Subcutaneous abdominal adipose tissue (tissue), 5 donors: ENCODE measurements around the gene ANKRD22.
"Not testable (repeated sequence)": the region's sequence is repeated elsewhere in the genome, so short reads cannot be mapped to it uniquely, and the experiment has no call there.

Source experiments
- H3K27ac ChIP-seq: one replicate; pipeline ENCODE4 v1.7.0; 2013; ENCODE audit warnings: low read depth, mild to moderate bottlenecking, inconsistent platforms, low read length, moderate library complexity
- H3K27me3 ChIP-seq, 5 donors: one replicate each; pipeline ENCODE4 v1.7.0; 2013; ENCODE audit warnings: low read length in 5 of 5, inconsistent platforms in 1 of 5; ENCODE audit not compliant: control insufficient read depth in 5 of 5, insufficient read depth in 4 of 5
- H3K36me3 ChIP-seq, 5 donors: one replicate each; pipeline ENCODE4 v1.7.0; 2013; ENCODE audit warnings: low read length in 5 of 5; ENCODE audit not compliant: control insufficient read depth in 5 of 5, insufficient read depth in 5 of 5
- H3K4me1 ChIP-seq, 5 donors: one replicate each; pipeline ENCODE4 v1.7.0; 2013; ENCODE audit warnings: low read length in 5 of 5, mild to moderate bottlenecking in 3 of 5, moderate library complexity in 1 of 5; ENCODE audit not compliant: control insufficient read depth in 5 of 5, insufficient read depth in 5 of 5
- H3K4me3 ChIP-seq, 5 donors: one replicate each; pipeline ENCODE4 v1.7.0; 2013; ENCODE audit warnings: low read length in 5 of 5, low read depth in 1 of 5
- H3K9ac ChIP-seq, 5 donors: one replicate each; pipeline ENCODE4 v1.7.0; 2013; ENCODE audit warnings: low read length in 5 of 5, mild to moderate bottlenecking in 4 of 5, moderate library complexity in 3 of 5
- H3K9me3 ChIP-seq, 5 donors: one replicate each; pipeline ENCODE4 v1.7.0; 2013; ENCODE audit warnings: low read length in 5 of 5; ENCODE audit not compliant: control insufficient read depth in 5 of 5
- donor health status: healthy.
- donor health status: healthy.
- donor health status: healthy.
- donor health status: healthy.
- donor health status: healthy.

ANKRD22 gene

DNA sequence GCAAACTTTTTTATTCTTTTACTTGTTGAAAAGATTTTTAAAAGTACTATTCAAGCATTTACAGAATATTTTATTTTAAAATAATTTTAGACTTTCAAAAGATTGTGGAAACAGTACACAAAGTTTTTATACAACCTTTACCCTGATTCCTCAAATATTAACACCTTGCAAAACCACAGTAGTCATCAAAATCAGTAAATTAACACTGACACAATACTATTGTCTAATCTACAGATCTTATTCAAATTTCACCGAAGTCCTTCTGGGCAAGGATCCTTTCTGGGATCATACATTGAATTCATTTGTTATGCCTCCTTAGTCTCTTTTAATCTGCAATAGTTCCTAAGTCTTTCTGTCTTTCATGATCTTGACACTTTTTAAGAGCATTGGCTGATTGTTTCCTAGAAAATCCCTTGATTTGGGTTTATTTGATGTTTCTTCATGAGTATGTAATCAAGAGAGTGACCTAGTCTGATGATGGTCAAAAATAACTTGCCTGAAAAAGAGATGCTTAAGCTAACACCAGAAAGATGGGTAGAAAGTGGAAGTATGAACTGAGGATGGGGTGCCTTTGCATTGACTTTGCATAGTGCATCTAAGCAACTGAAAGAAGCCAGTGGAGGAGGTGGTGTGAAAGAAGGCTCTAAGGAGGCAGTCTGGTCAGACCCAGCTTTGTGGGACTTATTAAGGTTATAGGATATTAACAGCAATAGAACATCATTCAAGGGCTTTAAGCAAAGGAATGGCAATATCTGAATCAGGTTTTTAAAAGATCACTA lies 38.1 kb upstream of the ANKRD22 start:
- no peak overlapping the region for H3K9ac ChIP-seq
- H3K36me3 ChIP-seq: no peaks in the 10 kb centered on the region
- H3K4me1 ChIP-seq: peaks cover 4 to 25% (median 10%) of the 10 kb centered on the region in 5 donors
- H3K9me3 ChIP-seq: no peaks in the 10 kb centered on the region
- no peak overlapping the region for H3K27ac ChIP-seq
- no peak overlapping the region for H3K4me3 ChIP-seq
- H3K27me3 ChIP-seq: no peaks in the 10 kb centered on the region

DNA sequence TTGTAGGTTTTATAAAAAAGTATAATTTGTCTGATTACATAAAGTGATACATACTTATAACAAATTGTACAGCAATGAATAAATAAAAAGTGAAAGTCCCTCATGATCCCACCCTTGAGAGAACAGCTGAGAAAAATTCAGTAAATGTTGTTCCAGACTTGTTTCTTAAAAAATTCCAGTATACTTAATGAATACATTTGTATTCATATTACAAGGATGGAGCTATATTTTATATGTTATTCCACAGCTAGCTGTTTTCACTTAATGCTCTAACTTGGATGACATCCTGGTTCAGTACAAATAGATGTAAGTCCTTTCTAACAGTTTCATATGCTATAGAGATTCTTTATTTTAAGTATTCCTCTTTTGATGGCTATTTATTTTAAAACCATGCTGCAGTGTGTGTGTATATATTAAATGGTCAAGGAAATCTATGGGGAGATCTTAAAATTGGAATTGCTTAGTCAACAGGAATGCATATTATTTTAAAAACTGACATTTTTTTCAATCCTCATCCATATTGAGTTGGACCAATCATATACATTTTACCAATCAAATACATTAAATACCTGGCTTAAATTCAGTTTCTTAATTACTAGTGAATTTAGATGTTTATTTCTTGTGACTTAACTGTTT lies 37.3 kb upstream of the ANKRD22 start:
- Histone ChIP-seq H3K36me3 (no peaks in the 10 kb centered on the region), H3K9ac (no peak overlapping the region), H3K27me3 (no peaks in the 10 kb centered on the region), H3K4me3 (no peak overlapping the region), H3K9me3 (no peaks in the 10 kb centered on the region), H3K4me1 (peaks cover under 1 to 21% (median 11%) of the 10 kb centered on the region in 5 donors), H3K27ac (peak overlapping the region; percentile 19)

DNA sequence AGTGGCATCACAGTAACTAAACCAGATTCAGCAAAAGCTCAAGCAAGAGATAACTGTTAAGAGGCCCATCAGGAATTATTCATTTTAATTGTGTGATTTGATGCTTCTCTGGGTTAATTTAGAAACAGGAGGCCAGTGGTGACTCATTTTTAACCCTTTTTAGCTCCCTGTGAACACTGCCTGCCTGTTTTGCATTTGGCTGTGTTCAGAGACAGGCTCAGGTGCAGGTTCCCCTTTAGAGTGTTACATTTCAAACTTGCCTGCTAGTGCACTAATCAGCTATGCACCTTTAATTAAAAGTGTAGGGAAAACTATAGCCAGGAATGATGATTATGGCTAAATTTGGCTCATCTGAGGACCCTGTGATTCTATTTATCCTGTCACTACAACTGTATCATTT lies 34.9 kb upstream of the ANKRD22 start:
- Histone ChIP-seq H3K27ac (no peak overlapping the region), H3K36me3 (no peaks in the 10 kb centered on the region), H3K9me3 (no peaks in the 10 kb centered on the region), H3K4me3 (no peak overlapping the region), H3K4me1 (peaks cover 4 to 22% (median 20%) of the 10 kb centered on the region in 5 donors), H3K27me3 (no peaks in the 10 kb centered on the region), H3K9ac (no peak overlapping the region)

DNA sequence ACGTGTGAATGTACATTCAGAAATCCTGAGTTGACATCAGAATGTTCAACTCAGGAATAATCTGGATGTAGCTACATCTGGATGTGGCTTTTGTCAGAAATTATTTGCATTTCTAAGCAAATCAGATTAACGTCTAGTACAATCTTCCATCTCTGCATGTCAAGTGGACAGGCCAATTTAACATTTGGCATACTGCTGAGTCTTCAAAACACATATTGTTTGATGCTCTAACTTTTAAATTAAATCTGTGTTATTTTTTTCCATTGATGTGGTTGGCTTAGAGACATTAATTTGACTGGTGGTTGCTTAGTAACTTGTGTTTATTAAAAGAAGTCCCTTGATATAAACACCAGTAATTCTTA lies 31.8 kb upstream of the ANKRD22 start:
- Histone ChIP-seq H3K9ac (no peak overlapping the region), H3K9me3 (no peaks in the 10 kb centered on the region), H3K4me3 (no peak overlapping the region), H3K27me3 (no peaks in the 10 kb centered on the region), H3K27ac (peak overlapping the region; percentile 93), H3K36me3 (no peaks in the 10 kb centered on the region), H3K4me1 (peaks cover 4 to 42% (median 36%) of the 10 kb centered on the region in 5 donors)

DNA sequence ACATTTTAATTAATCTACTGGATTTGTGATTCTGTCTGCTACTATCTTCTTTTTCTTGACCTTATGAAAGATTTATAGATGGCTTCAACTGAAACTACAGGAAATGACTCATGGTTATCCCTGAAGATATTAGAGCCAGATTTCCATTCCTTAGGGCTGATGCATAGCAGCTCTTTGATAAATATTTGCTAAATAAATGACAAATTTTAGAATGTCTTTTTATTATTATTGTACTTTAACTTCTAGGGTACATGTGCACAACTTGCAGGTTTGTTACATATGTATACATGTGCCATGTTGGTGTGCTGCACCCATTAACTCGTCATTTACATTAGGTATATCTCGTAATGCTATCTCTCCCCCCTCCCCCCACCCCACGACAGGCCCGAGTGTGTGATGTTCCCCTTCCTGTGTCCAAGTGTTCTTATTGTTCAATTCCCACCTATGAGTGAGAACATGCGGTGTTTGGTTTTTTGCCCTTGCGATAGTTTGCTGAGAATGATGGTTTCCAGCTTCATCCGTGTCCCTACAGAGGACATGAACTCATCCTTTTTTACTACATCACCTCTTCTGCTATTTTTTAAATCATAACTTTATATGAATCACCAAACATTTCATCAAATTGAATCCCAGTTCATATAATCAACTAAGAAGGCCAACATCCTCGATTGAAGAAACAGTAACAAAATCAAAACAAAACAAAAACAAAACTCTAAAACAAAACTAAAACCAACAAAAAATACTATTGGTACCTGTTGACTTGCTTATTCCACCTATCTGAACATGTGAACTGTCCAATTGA lies 31.2 kb upstream of the ANKRD22 start:
- Histone ChIP-seq H3K4me1 (peaks cover 4 to 39% (median 34%) of the 10 kb centered on the region in 5 donors), H3K27ac (peak overlapping the region; percentile 93)
- not testable (repeated sequence) for H3K9ac ChIP-seq, H3K36me3 ChIP-seq, H3K9me3 ChIP-seq, H3K4me3 ChIP-seq, H3K27me3 ChIP-seq

DNA sequence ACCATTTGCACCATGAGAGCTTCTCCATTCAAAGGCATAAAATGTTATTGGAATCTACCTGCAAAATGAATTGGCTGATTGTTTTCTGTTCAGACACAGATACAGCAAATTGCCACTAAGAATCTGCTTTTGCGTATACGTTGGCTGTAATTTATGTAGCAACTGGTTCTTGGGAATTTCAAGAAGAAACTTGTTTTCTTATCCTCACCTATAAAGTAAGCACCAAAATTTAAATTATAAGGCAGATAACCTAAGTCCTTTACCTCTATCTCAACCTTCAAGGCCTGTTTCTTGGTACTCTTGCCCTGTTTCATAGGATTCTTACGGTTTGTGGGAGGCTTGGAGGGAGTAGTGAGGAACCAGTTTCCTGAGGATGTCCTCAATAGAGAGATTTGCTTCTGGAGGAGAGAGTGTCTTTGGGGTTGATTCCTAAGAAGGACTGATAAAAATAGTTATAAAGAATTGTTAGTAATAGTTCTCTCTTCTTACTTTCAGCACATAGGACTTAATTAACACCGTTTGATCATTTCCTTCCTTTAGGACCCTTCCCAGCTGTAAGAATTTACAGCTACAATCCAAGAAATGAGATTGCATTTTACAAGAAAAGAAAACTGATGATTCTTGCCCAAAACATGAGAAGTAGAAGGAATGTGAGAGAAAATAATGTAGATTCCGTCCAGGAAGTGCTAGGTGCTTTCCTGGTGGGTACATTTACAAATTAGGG lies 30.4 kb upstream of the ANKRD22 start:
- H3K4me1 ChIP-seq: peaks cover 4 to 39% (median 34%) of the 10 kb centered on the region in 5 donors
- no peaks in the 10 kb centered on the region for H3K9me3 ChIP-seq
- peak overlapping the region in 4 of 5 donors; percentile 85 to 95 (median 89) for H3K4me3 ChIP-seq
- peak overlapping the region; percentile 93 for H3K27ac ChIP-seq
- no peaks in the 10 kb centered on the region for H3K27me3 ChIP-seq
- peak overlapping the region in 4 of 5 donors; percentile 11 to 90 (median 50) for H3K9ac ChIP-seq
- H3K36me3 ChIP-seq: no peaks in the 10 kb centered on the region

DNA sequence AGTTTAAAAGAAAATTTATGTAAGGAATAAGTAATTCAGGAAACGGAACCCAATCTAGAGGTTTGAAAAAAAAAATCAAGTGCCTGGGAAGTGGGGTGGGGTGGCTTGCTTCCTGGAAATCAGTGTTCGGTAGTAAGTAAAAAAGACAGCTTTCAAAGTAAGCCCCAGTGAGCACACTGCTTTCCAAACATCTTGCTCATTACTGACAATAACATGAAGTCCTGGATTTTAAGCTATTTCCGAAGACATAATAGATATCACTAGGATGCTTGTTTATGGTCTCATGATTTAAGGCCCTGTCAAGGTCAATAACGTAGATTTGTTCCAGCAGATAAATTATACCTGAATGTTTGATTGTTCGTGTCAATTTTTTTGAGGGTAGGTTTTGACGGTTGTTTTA lies 29.7 kb upstream of the ANKRD22 start:
- Histone ChIP-seq H3K36me3 (no peaks in the 10 kb centered on the region), H3K9ac (peak overlapping the region in 4 of 5 donors; percentile 86 to 90 (median 88)), H3K9me3 (no peaks in the 10 kb centered on the region), H3K4me3 (peak overlapping the region; percentile 85 to 96 (median 89)), H3K27me3 (no peaks in the 10 kb centered on the region), H3K4me1 (peaks cover 4 to 39% (median 34%) of the 10 kb centered on the region in 5 donors), H3K27ac (peak overlapping the region; percentile 93)

DNA sequence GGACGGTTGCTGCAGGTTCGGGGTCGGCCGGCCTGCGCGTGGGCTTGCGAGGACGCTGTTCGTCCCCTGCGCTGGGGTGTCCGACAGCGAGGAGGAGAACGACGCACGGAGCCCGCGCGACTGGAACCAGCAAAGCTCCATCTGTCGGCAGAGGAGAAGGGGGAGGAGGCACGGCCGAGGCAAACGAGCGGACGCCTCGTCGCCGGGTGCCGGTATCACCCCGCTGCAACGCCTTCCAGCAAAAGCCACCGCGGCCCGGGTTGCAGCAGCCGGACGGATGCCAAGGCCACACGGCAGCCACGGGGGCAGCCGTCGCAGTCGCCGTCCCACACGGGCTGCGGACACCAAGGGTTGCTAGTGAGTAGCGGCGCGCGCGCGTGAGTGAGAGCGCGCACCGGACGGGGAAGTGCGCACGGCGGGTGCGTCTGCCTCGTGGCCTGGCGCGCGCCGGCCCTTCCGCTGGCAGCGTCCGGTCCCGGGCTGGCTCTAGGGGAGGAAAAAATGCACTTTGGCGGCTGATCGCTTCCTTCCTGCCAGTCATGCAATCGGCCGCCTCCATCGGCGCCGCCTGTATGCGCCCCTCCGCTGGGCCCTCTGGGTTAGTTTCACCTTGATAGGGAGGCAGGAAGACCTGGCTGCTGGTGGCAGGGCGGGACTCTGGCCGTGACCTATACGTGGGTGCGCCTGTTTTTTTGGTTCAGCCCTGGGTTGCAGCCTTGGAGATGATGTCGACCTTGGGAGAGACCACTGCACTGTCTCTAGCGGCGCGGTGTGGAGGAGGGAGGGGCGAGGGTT lies 28.8 kb upstream of the ANKRD22 start:
- peak overlapping the region; percentile 13 to 90 (median 87) for H3K9ac ChIP-seq
- no peaks in the 10 kb centered on the region for H3K36me3 ChIP-seq
- H3K27me3 ChIP-seq: no peaks in the 10 kb centered on the region
- no peaks in the 10 kb centered on the region for H3K9me3 ChIP-seq
- H3K4me1 ChIP-seq: peaks cover 4 to 39% (median 34%) of the 10 kb centered on the region in 5 donors
- peak overlapping the region; percentile 85 to 96 (median 89) for H3K4me3 ChIP-seq
- H3K27ac ChIP-seq: peak overlapping the region; percentile 93
